ENCODE measurements around the gene LRRC43. TPM values are rescaled to one million over a fixed set of nuclear protein-coding genes. Genes with fewer than 3 reads are reported as not detected.

Gene LRRC43
- total RNA-seq, 1 donor: 2.9 TPM

DNA sequence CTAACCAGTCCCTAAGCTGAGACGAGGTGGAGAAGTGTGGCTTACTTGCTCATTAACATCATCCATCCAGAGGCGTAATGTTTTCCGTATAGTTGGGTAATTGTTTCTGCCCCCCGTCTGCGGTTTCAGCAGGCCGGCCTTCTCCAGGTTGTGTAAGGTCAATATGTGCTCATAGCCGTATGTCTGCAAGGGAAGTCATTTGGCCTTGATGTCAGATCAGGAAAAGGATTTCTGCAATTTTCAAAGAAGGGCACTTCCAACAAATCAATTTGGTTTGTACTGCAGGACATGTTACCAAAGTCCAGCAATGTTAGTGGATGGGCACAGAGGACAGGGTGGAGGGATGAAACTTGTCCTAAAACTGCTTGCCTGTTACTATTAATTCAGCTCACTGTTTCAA lies 52.8 kb downstream of the LRRC43 start:
- H3K4me1 ChIP-seq (ENCODE audit: insufficient read depth, low read length): no peaks in the 10 kb centered on the region
- H3K4me3 ChIP-seq (ENCODE audit: insufficient read depth, low read length): no peak overlapping the region
- no peak overlapping the region for H3K27ac ChIP-seq (ENCODE audit: low read depth, low read length)
- no peak for TF ChIP-seq CTCF (IDR thresholded peaks at IDR 0.05; ENCODE audit: extremely low read depth, low read depth, low read length)
- peaks cover 32% of the 10 kb centered on the region for H3K36me3 ChIP-seq (ENCODE audit: insufficient read depth, low read length)
- H3K9me3 ChIP-seq (ENCODE audit: low read depth, low read length): no peaks in the 10 kb centered on the region
- no peaks in the 10 kb centered on the region for H4K20me1 ChIP-seq (ENCODE audit: insufficient read depth, low read length)
- no peak overlapping the region for H3K4me2 ChIP-seq (ENCODE audit: insufficient read depth, low read length)
- no peak overlapping the region for H2AFZ ChIP-seq (ENCODE audit: low read length)
- H3K79me2 ChIP-seq (ENCODE audit: insufficient read depth, low read length): no peaks in the 10 kb centered on the region
- no peaks in the 10 kb centered on the region for H3K27me3 ChIP-seq (ENCODE audit: insufficient read depth, low read length)
- no peak for DNase-seq (ENCODE audit: insufficient read length, low spot score, missing footprints)

- Histone ChIP-seq H3K4me1 (ENCODE audit: insufficient read depth, low read length) (no peaks in the 10 kb centered on the region), H3K79me2 (ENCODE audit: insufficient read depth, low read length) (no peaks in the 10 kb centered on the region)
Measured at GRCh38 chr12:122238861-122239260, 55.9 kb downstream of the LRRC43 start.

DNA sequence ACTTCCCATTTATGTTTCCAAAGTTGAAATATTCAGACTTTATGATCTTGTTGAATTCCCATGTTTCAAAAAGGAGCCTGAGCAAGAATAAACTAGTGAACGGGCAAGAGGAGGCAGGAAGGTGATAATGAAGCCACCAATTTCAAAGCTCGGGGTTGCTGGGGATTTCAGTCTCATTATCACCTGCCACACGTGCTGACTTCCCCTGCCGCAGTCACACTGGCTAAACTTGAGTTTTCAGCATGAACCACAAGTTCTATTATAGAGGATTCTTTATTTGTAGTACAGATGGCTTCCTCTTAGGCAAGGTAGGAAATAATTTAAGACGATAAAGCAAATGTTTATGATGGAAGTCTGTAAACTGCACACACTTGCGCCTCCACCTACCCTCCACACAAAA lies 61.0 kb downstream of the LRRC43 start:
- Histone ChIP-seq H2AFZ (ENCODE audit: low read length) (no peak overlapping the region), H3K4me2 (ENCODE audit: insufficient read depth, low read length) (no peak overlapping the region), H3K9me3 (ENCODE audit: low read depth, low read length) (no peaks in the 10 kb centered on the region), H4K20me1 (ENCODE audit: insufficient read depth, low read length) (no peaks in the 10 kb centered on the region), H3K4me1 (ENCODE audit: insufficient read depth, low read length) (no peaks in the 10 kb centered on the region), H3K4me3 (ENCODE audit: insufficient read depth, low read length) (no peak overlapping the region), H3K27me3 (ENCODE audit: insufficient read depth, low read length) (no peaks in the 10 kb centered on the region), H3K27ac (ENCODE audit: low read depth, low read length) (no peak overlapping the region), H3K79me2 (ENCODE audit: insufficient read depth, low read length) (no peaks in the 10 kb centered on the region), H3K36me3 (ENCODE audit: insufficient read depth, low read length) (peaks cover 9% of the 10 kb centered on the region)
- no peak for DNase-seq (ENCODE audit: insufficient read length, low spot score, missing footprints)
- no peak for TF ChIP-seq CTCF (IDR thresholded peaks at IDR 0.05; ENCODE audit: extremely low read depth, low read depth, low read length)

More at GRCh38 chr12:122238861-122239260, 55.9 kb downstream of the LRRC43 start:
- Histone ChIP-seq H3K4me2 (ENCODE audit: insufficient read depth, low read length) (no peak overlapping the region), H3K4me3 (ENCODE audit: insufficient read depth, low read length) (no peak overlapping the region), H3K27me3 (ENCODE audit: insufficient read depth, low read length) (no peaks in the 10 kb centered on the region), H3K36me3 (ENCODE audit: insufficient read depth, low read length) (peaks cover 19% of the 10 kb centered on the region), H3K27ac (ENCODE audit: low read depth, low read length) (no peak overlapping the region), H4K20me1 (ENCODE audit: insufficient read depth, low read length) (no peaks in the 10 kb centered on the region), H3K9me3 (ENCODE audit: low read depth, low read length) (no peaks in the 10 kb centered on the region), H2AFZ (ENCODE audit: low read length) (no peak overlapping the region)
- DNase-seq (ENCODE audit: insufficient read length, low spot score, missing footprints): no peak
- TF ChIP-seq CTCF (IDR thresholded peaks at IDR 0.05; ENCODE audit: extremely low read depth, low read depth, low read length): no peak

DNA sequence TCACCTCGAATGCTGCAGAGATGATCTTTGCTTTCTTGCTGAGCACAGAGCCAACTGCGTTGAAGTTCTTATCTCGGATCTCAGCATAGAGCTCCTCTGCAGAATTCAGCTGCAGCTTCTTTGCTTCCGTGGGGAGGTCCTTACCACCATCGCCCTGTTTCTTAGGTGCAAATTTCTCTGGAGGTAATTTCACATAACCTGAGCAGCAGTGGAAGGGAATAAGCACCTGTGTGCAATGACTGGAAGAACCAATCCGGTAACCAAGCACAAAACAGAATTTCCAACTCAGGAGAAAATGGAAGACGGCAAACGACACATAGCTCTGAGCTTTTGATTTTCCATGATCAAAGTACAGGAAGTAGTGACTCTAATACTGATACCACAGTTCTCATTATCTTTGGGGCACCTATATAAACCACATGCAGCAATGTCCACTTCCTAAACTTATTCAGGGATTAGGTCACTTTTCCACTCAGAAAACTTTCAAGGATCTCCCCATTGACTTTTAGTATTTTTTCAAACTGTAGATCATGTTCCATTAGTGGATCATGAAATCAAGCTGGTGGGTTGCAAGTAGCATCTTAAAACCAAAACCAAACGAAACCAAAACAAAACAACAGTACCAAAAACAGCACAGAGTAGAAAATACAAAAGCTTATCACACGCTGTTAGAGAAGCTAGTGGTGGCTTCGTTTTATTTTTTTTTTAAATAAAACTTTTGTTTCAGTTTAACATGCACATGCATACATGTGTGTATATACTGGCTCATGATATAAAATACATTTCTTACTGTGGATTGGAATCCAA lies 61.8 kb downstream of the LRRC43 start:
- Histone ChIP-seq H4K20me1 (ENCODE audit: insufficient read depth, low read length) (no peaks in the 10 kb centered on the region), H3K36me3 (ENCODE audit: insufficient read depth, low read length) (peaks cover 9% of the 10 kb centered on the region), H3K9me3 (ENCODE audit: low read depth, low read length) (no peaks in the 10 kb centered on the region), H3K27ac (ENCODE audit: low read depth, low read length) (no peak overlapping the region), H3K79me2 (ENCODE audit: insufficient read depth, low read length) (no peaks in the 10 kb centered on the region), H3K27me3 (ENCODE audit: insufficient read depth, low read length) (no peaks in the 10 kb centered on the region), H3K4me3 (ENCODE audit: insufficient read depth, low read length) (no peak overlapping the region), H3K4me1 (ENCODE audit: insufficient read depth, low read length) (no peaks in the 10 kb centered on the region), H3K4me2 (ENCODE audit: insufficient read depth, low read length) (no peak overlapping the region), H2AFZ (ENCODE audit: low read length) (no peak overlapping the region)
- no peak for TF ChIP-seq CTCF (IDR thresholded peaks at IDR 0.05; ENCODE audit: extremely low read depth, low read depth, low read length)
- DNase-seq (ENCODE audit: insufficient read length, low spot score, missing footprints): peak; percentile 75
